Activated naive CD4-positive, alpha-beta T cell treated with anti-CD3 and anti-CD28 coated beads for 36 hours (primary cell): Measurements from ENCODE around the gene KRT83. TPM values are rescaled to one million over a fixed set of nuclear protein-coding genes. Genes with fewer than 3 reads are reported as not detected.

ENCODE experiments used
- CTCF ChIA-PET: fragments of 350-600 bp; sonication (Branson Sonifier 250); formaldehyde crosslinking; loops from one replicate; lab custom pipeline; 2021; ENCODE audit warnings: antibody characterized with exemption; lab: Charles Lee
- DNase-seq: peaks from one replicate; pipeline ENCODE4 v3.0.0-alpha.2; 2020
- H3K27ac Mint-ChIP-seq: one replicate; pipeline ENCODE4 v1.8.0; 2021; ENCODE audit warnings: mild to moderate bottlenecking, mixed read lengths
- H3K27me3 Mint-ChIP-seq: one replicate; pipeline ENCODE4 v1.8.0; 2021; ENCODE audit warnings: low read depth, mixed read lengths
- H3K36me3 Mint-ChIP-seq: one replicate; pipeline ENCODE4 v1.8.0; 2021; ENCODE audit warnings: low read depth, mixed read lengths
- H3K4me1 Mint-ChIP-seq: one replicate; pipeline ENCODE4 v1.8.0; 2021; ENCODE audit warnings: low read depth, mixed read lengths
- H3K4me3 Mint-ChIP-seq: one replicate; pipeline ENCODE4 v1.8.0; 2021; ENCODE audit warnings: mild to moderate bottlenecking, moderate library complexity, mixed read lengths
- H3K9me3 Mint-ChIP-seq: one replicate; pipeline ENCODE4 v1.8.0; 2021; ENCODE audit warnings: mixed read lengths
- intact Hi-C: fragments of 100-400 bp; cut with micrococcal nuclease; formaldehyde crosslinking; loops from one replicate; pipeline ENCODE4 v1.15.1; 2023
- total RNA-seq, 2 experiments: library from RNA; stranded (reverse); gene quantifications; one replicate each; pipeline ENCODE4 v1.2.3, GENCODE V29; 2021

Gene KRT83
- total RNA-seq, 2 experiments from 2014 or later: not detected

DNA sequence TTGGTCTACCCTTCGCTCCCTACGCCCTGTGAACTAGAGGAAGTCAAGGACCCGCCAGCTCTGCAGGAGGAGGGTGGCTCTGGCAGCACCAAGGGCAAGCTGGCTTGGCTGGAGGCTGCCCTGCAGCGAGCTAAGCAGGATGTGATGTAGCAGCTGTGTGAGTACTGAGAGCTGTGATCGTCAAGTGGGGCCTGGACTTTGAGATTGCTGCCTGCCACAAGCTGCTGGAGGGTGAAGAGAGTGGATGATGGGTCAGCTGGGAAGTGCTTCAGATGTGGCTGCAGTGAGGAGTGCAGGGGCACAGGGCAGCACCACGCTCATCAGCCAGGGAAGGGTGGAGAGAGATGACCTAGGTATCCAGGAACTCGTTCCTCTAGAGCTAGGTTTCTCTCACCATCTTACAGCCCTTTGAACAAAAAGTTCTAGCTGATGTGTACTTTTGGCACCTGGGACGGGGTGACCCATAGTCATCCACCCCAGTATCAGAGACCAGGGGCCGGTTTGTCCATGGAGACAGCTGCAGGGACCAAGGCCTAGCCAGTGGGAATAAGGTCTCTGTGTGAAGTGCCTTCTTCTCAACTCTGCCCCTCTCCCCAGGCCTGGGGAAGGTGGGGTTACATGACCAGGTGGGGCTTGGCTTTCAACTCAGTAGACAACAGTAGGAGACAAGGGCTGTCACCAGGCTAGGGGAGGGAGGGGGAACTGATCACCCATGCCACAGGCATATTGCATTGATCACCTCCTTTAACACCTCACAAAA, 43.5 kb downstream of the KRT83 start:
- no peaks in the 10 kb centered on the region for H3K9me3 Mint-ChIP-seq
- no peaks in the 10 kb centered on the region for H3K36me3 Mint-ChIP-seq

GRCh38 chr12:52275686-52276085, 45.5 kb downstream of the KRT83 start:
- Mint-ChIP-seq H3K36me3 (no peaks in the 10 kb centered on the region), H3K4me1 (peaks cover 3% of the 10 kb centered on the region), H3K4me3 (no peak overlapping the region), H3K9me3 (no peaks in the 10 kb centered on the region), H3K27me3 (peaks cover 18% of the 10 kb centered on the region), H3K27ac (no peak overlapping the region)
- intact Hi-C loops: no loop called here
- CTCF ChIA-PET: interaction anchor here (0.6 to 2.7 kb wide), 2 partner anchors 54 to 119 kb away, joined by 4 to 7 read pairs; no protein-coding TSS in a partner anchor
- DNase-seq: no peak

More for the DNA sequence above, 43.5 kb downstream of the KRT83 start:
- Mint-ChIP-seq H3K27ac (no peak overlapping the region), H3K27me3 (peaks cover 12% of the 10 kb centered on the region), H3K4me1 (peaks cover 3% of the 10 kb centered on the region), H3K4me3 (no peak overlapping the region)
- CTCF ChIA-PET: interaction anchor here (0.6 to 4.2 kb wide), 11 partner anchors 9 to 499 kb away, joined by 3 to 29 read pairs (median 7); partner anchors contain the start of gene KRT80
- intact Hi-C loops: loop anchor here (2.0 kb wide), 2 partner anchors 55 to 121 kb away; no protein-coding TSS in a partner anchor
- no peak for DNase-seq

GRCh38 chr12:52274521-52275120, 46.6 kb downstream of the KRT83 start, which contains the start of gene KRT86:
KRT86 (plus strand) TSS chr12:52274645; CDS start chr12:52301917, 27,272 bp downstream.
- no peak within 1 kb of the TSS for H3K4me3 Mint-ChIP-seq
- peaks cover 3% of the 10 kb centered on the region for H3K4me1 Mint-ChIP-seq
- no peaks in the 10 kb centered on the region for H3K36me3 Mint-ChIP-seq
- H3K27ac Mint-ChIP-seq: no peak within 1 kb of the TSS
- intact Hi-C loops: no loop called here
- CTCF ChIA-PET: interaction anchor here (0.6 kb wide), 1 partner anchor 1217 kb away, joined by 4 read pairs; no protein-coding TSS in a partner anchor
- no peak for DNase-seq
- H3K9me3 Mint-ChIP-seq: no peaks in the 10 kb centered on the region
- peaks cover 14% of the 10 kb centered on the region for H3K27me3 Mint-ChIP-seq

GRCh38 chr12:52271158-52271557, 50.0 kb downstream of the KRT83 start:
- DNase-seq: no peak
- peaks cover 11% of the 10 kb centered on the region for H3K27me3 Mint-ChIP-seq
- CTCF ChIA-PET: interaction anchor here (0.6 to 1.3 kb wide), 5 partner anchors 8 to 401 kb away, joined by 3 to 8 read pairs (median 4); no protein-coding TSS in a partner anchor
- intact Hi-C loops: no loop called here
- H3K4me1 Mint-ChIP-seq: no peaks in the 10 kb centered on the region
- no peaks in the 10 kb centered on the region for H3K36me3 Mint-ChIP-seq
- H3K4me3 Mint-ChIP-seq: no peak overlapping the region
- no peaks in the 10 kb centered on the region for H3K9me3 Mint-ChIP-seq
- H3K27ac Mint-ChIP-seq: no peak overlapping the region

- no peak overlapping the region for H3K4me3 Mint-ChIP-seq
- H3K27me3 Mint-ChIP-seq: peaks cover 11% of the 10 kb centered on the region
- no peaks in the 10 kb centered on the region for H3K9me3 Mint-ChIP-seq
- CTCF ChIA-PET: interaction anchor here (0.6 to 1.3 kb wide), 4 partner anchors 9 to 402 kb away, joined by 3 to 8 read pairs (median 4); no protein-coding TSS in a partner anchor
- intact Hi-C loops: no loop called here
- no peak overlapping the region for H3K27ac Mint-ChIP-seq
- no peaks in the 10 kb centered on the region for H3K4me1 Mint-ChIP-seq
- H3K36me3 Mint-ChIP-seq: no peaks in the 10 kb centered on the region
- DNase-seq: no peak
Observed at GRCh38 chr12:52270541-52271070, 50.6 kb downstream of the KRT83 start.

GRCh38 chr12:52268212-52268611, 53.0 kb downstream of the KRT83 start:
- H3K36me3 Mint-ChIP-seq: no peaks in the 10 kb centered on the region
- no peak for DNase-seq
- intact Hi-C loops: no loop called here
- no peak overlapping the region for H3K4me3 Mint-ChIP-seq
- peaks cover 11% of the 10 kb centered on the region for H3K27me3 Mint-ChIP-seq
- CTCF ChIA-PET: interaction anchor here (1.5 to 3.6 kb wide), 2 partner anchors 11 to 38 kb away, joined by 3 to 13 read pairs; no protein-coding TSS in a partner anchor
- no peaks in the 10 kb centered on the region for H3K4me1 Mint-ChIP-seq
- no peaks in the 10 kb centered on the region for H3K9me3 Mint-ChIP-seq
- H3K27ac Mint-ChIP-seq: no peak overlapping the region

DNA sequence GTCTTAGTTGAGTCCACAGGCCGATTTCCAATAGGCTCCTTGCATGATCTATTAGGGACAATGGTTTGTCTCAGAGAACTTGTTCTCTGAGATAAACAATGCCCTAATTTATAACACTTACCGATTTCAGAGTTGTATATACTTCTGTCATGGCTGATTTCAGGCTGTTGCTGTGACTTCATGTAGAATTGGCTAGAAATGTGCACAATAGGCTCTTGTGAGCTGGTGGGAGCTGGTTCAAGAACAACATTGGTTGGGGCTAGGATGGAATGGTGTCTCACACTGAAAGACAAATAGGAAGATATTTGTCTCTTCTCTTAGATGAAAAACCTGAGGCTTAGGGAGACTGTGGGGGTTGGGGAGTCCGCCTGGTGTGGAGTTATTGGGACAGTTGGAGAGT, 53.5 kb downstream of the KRT83 start:
- Mint-ChIP-seq H3K27ac (no peak overlapping the region), H3K4me3 (no peak overlapping the region), H3K36me3 (no peaks in the 10 kb centered on the region), H3K4me1 (no peaks in the 10 kb centered on the region), H3K9me3 (no peaks in the 10 kb centered on the region), H3K27me3 (peaks cover 11% of the 10 kb centered on the region)
- CTCF ChIA-PET: interaction anchor here (1.5 to 3.6 kb wide), 2 partner anchors 12 to 39 kb away, joined by 3 to 13 read pairs; no protein-coding TSS in a partner anchor
- intact Hi-C loops: no loop called here
- DNase-seq: no peak

DNA sequence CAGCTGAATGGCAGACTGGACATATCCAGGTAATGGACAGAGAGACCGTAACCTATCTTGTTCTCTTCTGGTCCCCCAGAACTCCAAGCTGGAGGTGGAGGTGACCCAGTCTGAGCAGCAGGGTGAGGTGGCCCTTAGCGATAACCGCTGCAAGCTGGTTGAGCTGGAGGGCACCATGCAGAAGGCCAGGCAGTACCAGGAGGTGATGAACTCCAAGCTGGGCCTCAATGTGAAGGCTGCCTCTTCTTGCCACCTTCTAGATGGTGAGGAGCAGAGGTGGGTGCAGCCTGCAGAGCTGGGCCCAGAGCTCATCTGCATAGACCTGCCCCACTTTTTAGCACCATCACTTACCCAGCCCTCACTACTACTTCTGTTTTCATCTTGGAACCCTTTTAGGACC, 53.9 kb downstream of the KRT83 start:
- H3K27me3 Mint-ChIP-seq: peaks cover 11% of the 10 kb centered on the region
- no peaks in the 10 kb centered on the region for H3K36me3 Mint-ChIP-seq
- no peak for DNase-seq
- CTCF ChIA-PET: interaction anchor here (1.5 to 3.6 kb wide), 2 partner anchors 12 to 39 kb away, joined by 3 to 13 read pairs; no protein-coding TSS in a partner anchor
- no peaks in the 10 kb centered on the region for H3K4me1 Mint-ChIP-seq
- H3K4me3 Mint-ChIP-seq: no peak overlapping the region
- H3K27ac Mint-ChIP-seq: no peak overlapping the region
- intact Hi-C loops: no loop called here
- no peaks in the 10 kb centered on the region for H3K9me3 Mint-ChIP-seq

DNA sequence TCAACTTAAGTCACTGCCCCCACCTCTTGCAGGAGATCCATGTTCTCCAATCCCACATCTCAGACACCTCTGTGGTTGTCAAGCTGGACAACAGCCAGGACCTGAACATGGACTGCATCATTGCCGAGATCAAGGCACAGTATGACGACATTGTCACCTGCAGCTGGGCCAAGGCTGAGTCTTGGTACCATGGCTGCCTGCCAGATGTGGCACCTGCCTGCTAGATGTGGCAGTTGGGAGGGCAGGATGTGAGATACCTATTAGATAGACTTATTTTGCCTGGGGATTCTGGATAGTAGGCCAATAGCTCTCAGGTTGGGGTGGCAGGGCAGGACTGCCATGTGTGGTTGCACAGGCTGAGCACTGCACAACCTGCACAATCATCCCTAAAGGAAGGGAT, 54.7 kb downstream of the KRT83 start:
- no peak for DNase-seq
- H3K4me3 Mint-ChIP-seq: no peak overlapping the region
- no peak overlapping the region for H3K27ac Mint-ChIP-seq
- intact Hi-C loops: no loop called here
- no peaks in the 10 kb centered on the region for H3K36me3 Mint-ChIP-seq
- CTCF ChIA-PET: interaction anchor here (3.6 kb wide), 1 partner anchor 13 kb away, joined by 13 read pairs; no protein-coding TSS in a partner anchor
- H3K4me1 Mint-ChIP-seq: no peaks in the 10 kb centered on the region
- H3K27me3 Mint-ChIP-seq: peaks cover 11% of the 10 kb centered on the region
- H3K9me3 Mint-ChIP-seq: no peaks in the 10 kb centered on the region

- DNase-seq: no peak
- no peak overlapping the region for H3K27ac Mint-ChIP-seq
- intact Hi-C loops: no loop called here
- CTCF ChIA-PET: interaction anchor here (1.0 to 2.2 kb wide), 2 partner anchors 8 to 14 kb away, joined by 3 to 10 read pairs; no protein-coding TSS in a partner anchor
- no peaks in the 10 kb centered on the region for H3K4me1 Mint-ChIP-seq
- no peak overlapping the region for H3K4me3 Mint-ChIP-seq
- no peaks in the 10 kb centered on the region for H3K9me3 Mint-ChIP-seq
- no peaks in the 10 kb centered on the region for H3K36me3 Mint-ChIP-seq
- H3K27me3 Mint-ChIP-seq: peaks cover 24% of the 10 kb centered on the region
Observed at GRCh38 chr12:52264435-52264825, 56.8 kb downstream of the KRT83 start.
